Myocyte (in vitro differentiated cells): Measurements from ENCODE around the gene PCSK1. TPM values are rescaled to one million over a fixed set of nuclear protein-coding genes. Genes with fewer than 3 reads are reported as not detected.
"Not testable (repeated sequence)": the region's sequence is repeated elsewhere in the genome, so short reads cannot be mapped to it uniquely, and the experiment has no call there.

Experiments used
- DNase-seq: peaks from one replicate; pipeline ENCODE4 v3.0.0-alpha.2; 2012; ENCODE audit warnings: low read depth
- total RNA-seq: library from RNA; depleted of rRNA; stranded (reverse); fragments of >200 nt; gene quantifications from 2 replicates; pipeline ENCODE4 v1.2.3, GENCODE V29; 2014

The PCSK1 gene
- total RNA-seq, 1 donor from 2014 or later: 1.8 TPM

DNA sequence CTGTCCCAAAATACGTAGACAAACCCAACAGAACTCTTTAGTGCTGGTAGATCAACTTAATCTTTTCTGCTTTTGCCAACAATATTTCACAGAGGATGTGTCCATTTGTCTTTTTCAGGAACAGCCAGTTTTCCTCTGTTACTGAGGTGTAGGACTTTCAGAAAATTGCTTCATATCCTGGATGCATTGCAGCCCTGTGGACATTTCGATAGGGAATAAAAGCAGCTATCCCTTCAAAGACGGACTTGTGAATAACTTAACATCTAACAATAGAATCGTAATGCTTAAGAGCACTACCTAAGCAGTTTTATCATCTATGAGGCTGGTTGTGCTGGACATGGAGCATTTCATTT lies 59.7 kb downstream of the PCSK1 start:
- DNase-seq: no peak

DNA sequence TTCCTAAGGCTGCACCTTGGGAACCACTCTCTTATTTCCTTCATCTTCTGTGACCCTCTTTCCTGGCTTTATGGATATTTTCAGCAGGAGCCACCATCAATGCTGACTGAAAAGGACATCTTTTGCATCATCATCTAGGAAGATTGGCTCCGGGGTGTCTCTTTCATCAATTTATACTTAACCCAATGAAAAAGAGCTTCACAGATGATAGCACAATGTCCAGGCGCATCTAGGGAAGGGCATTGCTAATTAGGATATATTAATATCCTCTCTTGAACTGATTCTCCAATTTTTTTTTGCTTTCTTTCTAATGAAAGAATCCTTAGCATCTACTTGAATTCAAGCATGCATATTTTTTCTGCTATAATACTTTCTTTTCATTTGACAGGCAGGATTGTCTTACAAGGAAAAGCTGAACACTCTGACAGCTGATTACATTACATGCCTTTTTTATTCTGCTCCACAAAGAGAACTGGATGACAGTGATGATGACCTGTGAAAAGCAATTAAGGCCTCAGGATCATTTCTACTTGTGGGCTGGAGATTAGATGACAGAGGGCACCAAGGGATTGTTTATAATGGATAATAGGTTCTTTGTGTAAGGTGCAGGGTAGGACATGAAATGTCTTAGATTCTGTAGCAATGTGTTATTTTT lies 60.2 kb downstream of the PCSK1 start:
- no peak for DNase-seq

DNA sequence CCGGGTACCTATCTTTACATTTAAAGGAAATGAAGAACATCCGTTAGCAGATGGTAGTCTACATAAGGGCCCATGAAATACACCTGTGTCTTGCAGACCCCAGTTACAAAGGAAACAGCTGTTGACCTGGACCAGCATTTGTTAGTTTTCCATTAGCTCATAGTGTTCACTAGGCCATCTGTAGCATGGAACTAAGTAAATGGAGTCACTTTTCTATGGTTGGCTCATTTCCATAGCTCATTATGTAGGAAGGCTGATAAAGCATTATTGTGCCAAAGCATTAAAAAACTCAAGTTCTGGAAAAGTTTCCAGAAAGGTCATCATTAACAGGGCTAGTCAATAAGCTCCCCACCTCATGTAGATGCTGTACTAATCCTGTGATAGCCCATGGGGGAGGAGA lies 62.1 kb downstream of the PCSK1 start:
- DNase-seq: no peak

DNA sequence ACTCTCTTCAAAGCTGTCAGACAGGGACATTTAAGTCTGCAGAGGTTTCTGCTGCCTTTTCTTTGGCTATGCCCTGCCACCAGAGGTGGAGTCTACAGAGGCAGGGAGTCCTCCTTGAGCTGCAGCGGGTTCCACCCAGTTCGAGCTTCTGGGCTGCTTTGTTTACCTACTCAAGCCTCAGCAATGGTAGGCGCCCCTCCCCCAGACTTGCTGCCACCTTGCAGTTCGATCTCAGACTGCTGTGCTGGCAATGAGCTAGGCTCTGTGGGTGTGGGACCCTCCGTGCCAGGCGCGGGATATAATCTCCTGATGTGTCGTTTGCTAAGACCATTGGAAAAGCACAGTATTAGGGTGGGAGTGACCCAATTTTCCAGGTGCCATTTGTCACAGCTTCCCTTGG lies 65.7 kb downstream of the PCSK1 start:
- not testable (repeated sequence) for DNase-seq

DNA sequence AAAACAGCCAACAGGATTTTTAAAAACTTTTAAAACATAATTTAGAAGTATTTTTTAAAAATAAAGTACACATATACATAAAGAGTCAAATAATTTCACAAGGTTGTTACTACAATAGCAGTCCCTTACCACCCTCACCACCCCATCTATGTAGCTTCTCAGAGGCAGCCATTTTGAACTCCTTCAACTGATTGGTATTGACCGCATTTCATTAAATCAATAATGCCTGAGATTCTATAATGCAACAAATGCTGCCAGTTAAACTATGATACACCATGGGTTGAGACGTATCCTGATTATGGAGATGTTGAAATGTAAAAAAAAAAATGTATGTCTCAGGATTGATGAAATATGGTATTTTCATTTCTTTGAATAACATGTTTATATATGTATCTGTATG lies 78.8 kb downstream of the PCSK1 start:
- DNase-seq: no peak

DNA sequence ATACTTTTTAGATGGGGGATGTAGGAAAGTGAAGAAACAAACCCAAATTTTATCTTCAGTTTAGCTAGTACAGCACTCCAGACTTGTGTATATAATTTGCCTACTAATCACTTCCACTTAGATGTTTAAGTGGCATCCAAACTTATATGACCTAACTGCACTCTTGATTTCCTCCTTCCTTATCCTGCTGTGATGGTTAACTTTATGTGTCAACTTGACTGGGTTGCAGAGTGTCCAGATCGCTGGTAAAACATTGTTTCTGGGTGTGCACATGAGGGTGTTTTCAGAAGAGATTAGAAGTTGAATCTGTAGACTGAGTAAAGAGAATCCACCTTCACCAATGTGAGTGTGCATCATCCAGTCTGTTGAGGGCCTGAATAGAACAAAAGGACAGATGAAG lies 79.8 kb downstream of the PCSK1 start:
- no peak for DNase-seq

DNA sequence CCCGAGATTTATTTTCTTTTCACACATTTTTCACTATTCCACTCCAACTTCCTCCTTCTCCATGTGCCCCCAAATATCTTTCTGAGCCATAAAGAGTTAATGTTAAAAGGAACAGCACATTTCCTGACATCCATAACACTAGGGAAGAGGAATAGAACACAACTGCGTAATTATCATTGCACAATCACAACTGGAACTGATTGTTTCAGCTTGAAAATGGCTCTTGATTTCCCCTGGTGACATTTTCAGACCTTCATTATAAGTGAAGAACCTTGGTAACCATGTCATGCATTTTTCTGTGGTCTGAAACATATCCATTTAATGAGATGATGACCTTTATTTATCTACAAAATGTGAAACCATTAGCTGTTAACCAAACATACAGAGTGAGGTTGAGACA lies 82.4 kb downstream of the PCSK1 start:
- no peak for DNase-seq

DNA sequence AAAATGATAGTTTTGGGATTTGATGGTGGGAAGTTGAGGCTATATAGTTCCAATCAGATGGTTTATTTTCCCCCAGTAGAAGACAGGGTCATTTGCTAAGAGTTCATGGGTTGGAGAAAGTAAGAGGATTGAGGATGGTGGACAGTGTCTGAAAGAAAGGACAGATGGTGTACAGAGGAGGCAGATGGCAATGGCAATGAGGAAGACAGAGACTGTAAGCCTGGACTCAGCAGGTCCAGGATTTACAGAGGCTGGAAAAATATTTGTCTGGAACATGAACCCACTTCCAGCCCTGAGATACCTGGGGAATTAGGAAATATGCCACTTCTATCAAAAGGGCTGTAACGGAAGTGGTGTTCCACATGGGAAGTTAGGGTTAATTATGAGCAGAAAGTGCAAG lies 84.5 kb downstream of the PCSK1 start:
- no peak for DNase-seq

DNA sequence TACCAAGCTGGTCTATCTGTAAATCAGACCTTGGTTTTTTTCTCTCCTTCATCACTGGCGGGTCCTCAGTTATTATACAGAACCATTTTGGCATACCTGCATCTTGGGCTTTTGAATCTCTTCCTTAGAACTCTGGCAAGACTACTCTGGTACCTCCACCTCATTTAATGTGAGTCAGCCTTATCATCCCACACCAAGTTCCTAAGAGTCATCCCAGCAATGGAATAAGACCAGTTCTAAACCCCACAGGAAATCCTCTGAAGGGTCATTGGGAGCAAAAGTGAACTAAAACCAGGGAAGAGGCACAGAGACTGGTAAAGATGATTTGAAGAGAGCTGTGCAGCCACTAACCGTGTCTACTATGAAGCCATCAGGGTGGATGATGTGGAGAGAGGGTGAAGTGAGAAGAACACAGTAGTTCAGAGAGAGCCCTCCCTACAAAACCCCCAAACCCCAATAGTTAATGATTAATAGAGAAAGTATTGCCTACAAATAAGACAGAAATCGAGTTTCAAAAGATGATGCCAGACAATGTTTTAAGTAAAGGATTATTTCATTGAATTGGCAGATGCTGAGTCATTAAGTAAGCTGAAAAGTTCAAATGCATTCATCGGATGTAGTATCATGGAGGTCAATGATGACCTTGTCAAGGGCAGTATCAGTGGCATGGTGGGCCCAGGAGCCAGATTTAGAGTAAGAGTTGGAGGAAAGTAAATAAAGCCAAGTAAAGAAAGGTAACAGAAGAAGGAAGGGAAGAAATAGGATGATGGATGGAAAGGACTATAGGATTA lies 85.4 kb downstream of the PCSK1 start:
- DNase-seq: no peak

DNA sequence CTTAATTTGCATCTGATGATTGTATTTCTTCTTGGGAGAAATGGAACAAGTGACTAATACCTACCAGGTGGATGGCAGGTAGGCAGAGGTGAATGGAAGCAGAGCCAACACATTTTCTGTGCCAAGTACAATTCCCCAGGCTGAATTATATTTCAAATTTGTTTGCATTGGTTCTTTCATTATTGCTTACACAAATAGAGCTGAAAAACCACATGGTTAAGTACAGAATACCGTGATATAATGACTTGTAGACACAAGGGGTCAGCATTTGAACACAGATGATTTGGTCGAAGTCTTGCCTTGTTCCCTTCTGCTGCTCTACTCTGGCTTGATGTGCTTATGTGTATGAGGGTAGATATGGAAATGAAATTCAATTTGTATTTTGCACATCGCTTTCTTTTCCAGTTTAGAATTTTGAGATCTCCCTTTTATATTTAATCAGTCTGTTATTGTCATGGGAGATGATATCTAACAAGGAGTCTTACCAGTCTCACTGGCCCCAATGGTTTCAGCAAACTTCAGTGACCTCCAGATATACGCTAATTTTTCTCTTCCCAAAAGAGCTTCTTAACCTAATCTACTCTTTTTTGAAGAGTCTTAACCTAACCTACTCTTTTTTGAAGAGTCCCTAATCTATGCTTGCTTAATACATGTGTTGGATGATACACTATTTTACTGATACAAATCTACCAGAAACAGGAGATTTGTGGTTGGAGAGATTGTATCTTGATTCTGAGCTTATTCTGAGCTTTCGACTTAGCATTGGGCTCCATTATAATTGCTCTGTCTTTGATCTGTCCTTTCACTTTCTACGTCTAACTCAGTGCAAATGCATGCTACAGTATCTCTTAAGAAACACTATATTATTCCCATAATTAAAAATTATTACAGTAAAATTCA lies 88.1 kb downstream of the PCSK1 start:
- peak; percentile 75 for DNase-seq

DNA sequence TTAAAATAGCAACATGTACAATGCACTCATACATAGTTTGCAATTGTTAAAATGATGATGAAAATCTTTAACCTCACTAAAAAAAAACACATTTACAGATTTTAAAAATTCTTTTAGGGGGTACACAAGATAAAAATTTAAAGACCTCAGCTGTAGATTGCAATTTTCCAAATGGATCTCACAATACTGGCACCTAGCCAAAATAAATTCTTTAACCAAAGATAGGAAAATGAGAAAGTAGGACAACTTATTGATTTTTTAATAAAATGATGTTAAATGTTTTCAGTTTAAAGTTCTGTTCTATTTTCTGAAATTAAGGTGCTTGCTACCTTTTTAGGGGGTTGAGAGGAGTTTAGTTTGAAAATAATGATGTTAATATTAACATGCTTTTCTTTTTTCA lies 90.0 kb downstream of the PCSK1 start:
- DNase-seq: no peak

DNA sequence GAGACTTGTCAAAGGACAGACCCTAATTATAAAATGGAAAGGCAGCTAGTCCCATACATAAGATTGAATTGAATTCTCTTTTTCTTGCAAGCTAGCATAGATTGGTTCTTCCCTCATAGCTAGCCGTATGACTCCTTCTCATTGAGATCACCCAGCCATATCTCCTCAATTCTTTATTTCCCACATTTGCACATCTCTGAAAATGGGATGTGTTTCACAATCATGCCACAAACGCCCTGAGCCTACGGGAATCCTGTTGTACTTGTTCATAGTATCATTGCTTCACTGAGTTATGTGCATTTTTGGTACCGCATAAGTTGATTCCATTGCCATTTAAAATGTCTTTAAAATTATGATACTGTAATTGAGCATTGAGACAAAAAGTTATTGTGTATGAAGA lies 90.5 kb downstream of the PCSK1 start:
- DNase-seq: no peak

Other genes with a start within 250 kb of the PCSK1 start
- gene CAST, start 229.1 kb upstream of the PCSK1 start, total RNA-seq: 146 and 183 TPM in 2 replicates